GM10248 (cell line): ENCODE data around the gene TCP11.

Experiments
- CTCF ChIA-PET: fragments of 300-600 bp; sonication (Branson Sonifier 250); formaldehyde crosslinking; extraction: SDS; loops from one replicate; lab custom pipeline; 2021; ENCODE audit warnings: antibody characterized with exemption; lab: Yijun Ruan, JAX
- POLR2A ChIA-PET: fragments of 350-650 bp; sonication (Branson Sonifier 250); formaldehyde crosslinking; extraction: SDS; loops from one replicate; lab custom pipeline; 2020; ENCODE audit warnings: antibody characterized with exemption; lab: Yijun Ruan, JAX
- DNase-seq: peaks from one replicate; pipeline ENCODE4 v3.0.0; 2012; ENCODE audit errors: extremely low spot score
- CTCF ChIP-seq: IDR thresholded peaks from 2 replicates; pipeline ENCODE4 v1.5.1; 2012; ENCODE audit warnings: mild to moderate bottlenecking, low read depth; ENCODE audit errors: extremely low read depth, missing control alignments, control extremely low read depth

The TCP11 gene

DNA sequence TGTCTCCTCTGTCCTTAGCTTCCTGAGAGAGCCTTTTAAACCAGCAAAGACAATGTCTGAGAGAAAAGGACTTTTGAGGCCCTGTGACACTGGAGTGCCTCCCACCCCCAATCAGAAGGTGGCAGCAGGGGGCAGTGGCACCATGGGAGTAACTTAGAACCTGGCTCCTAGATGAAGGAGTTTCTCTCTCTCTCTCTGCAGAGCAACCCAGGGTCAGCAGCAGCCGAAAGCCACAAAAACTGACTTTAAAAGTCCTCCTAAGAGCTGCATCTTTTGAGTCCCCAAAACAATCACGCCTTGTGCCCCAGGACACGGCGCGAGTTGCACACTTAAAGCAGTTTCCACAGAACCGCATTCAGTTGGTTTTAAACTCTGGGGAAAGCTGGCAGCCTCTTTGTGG, 5.3 kb upstream of the TCP11 start:
- TF ChIP-seq CTCF = peak; percentile 34
- no peak for DNase-seq
- POLR2A ChIA-PET = no interaction called here
- CTCF ChIA-PET = interaction anchor here (0.7 to 4.2 kb wide), 15 partner anchors 9 to 687 kb away, joined by 3 to 44 read pairs (median 4); no protein-coding TSS in a partner anchor

- no peak for TF ChIP-seq CTCF
- DNase-seq = no peak
- ChIA-PET POLR2A (no interaction called here), CTCF (interaction anchor here (0.8 to 4.2 kb wide), 12 partner anchors 10 to 686 kb away, joined by 3 to 44 read pairs (median 4); no protein-coding TSS in a partner anchor)
Measured at GRCh38 chr6:35145757-35146156, 4.6 kb upstream of the TCP11 start.

DNA sequence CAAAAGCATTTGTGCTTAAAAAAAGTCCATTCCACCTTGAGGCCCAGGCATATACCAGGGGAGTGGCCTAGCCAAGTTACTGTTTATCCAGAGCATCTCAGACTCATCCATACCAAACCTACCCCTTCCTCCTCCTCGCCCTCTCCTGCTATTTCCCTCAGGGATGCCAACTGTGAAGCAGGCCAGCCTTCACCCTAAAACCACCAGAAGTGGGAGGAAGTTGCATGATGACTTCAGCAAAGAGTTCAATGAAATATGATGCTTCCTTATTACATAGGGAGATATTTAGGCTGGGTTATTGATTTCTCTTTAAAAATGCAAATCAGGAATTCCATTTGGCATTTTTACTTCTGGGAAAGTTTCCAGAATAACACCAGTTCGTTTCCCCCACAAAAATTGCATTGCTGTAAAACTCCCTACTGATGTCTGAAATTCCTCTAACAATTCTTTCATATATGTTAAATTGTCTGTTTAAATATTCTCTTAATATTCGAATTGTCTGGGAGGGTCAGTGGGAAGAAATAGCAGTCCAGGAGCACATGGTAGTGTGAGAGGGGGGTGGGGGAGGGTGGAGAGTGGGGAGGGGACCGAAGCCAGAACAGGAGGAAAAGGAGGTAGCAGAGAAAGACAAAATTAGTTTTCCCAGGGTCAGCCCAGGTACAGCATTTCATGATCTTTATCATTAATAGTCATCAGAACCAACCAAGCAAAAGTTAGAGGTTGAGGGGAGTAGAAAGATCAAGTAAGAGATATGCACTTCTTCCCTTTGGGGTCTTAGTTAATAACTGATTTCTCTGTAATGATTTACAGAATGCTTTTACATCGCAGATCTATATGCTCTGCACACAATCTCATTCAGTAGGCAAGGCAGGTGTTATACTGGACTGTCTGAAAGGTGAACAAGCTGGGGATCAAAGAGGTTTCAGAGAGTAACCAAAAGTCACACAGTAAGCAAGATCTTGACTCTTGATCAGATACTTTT, 1.7 kb upstream of the TCP11 start:
- DNase-seq = no peak
- ChIA-PET CTCF (no interaction called here), POLR2A (no interaction called here)
- TF ChIP-seq CTCF = no peak

DNA sequence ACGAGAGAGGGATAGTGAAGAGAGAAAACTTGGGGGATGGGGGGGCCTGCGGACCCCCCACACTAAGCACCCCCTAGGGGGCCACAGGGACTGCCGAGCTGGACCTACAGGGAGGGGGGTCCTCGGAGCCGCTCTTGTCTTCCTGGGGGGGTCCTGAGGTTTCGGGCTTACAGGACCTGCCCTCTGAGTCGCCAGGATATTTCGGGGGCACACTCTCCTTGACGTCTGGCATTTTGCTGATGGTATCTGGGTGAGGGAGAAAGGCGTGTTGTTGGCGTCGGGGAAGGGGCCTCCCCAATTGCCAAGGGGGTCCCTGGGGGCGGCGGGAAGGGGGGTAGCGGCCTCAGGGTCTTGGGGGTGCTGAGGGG, 516 bp downstream of the TCP11 start:
- DNase-seq = no peak
- ChIA-PET CTCF (interaction anchor here (1.0 to 4.6 kb wide), 31 partner anchors 13 to 944 kb away, joined by 3 to 95 read pairs (median 5); no protein-coding TSS in a partner anchor), POLR2A (no interaction called here)
- no peak for TF ChIP-seq CTCF

GRCh38 chr6:35139924-35140638, 1.1 kb downstream of the TCP11 start:
- CTCF ChIA-PET = interaction anchor here (0.7 to 4.6 kb wide), 51 partner anchors 8 to 977 kb away, joined by 3 to 95 read pairs (median 5); partner anchors contain the start of genes ANKS1A, BLTP3A, PACSIN1 and TAF11

More at GRCh38 chr6:35139924-35140638, 1.1 kb downstream of the TCP11 start:
- peak; percentile 79 for TF ChIP-seq CTCF
- POLR2A ChIA-PET = no interaction called here
- DNase-seq = peak; percentile 49
